ENCODE measurements around the gene RHOC.
A peak's percentile ranks its signal among the peaks of the same experiment; 100 is the strongest.

The RHOC gene

DNA sequence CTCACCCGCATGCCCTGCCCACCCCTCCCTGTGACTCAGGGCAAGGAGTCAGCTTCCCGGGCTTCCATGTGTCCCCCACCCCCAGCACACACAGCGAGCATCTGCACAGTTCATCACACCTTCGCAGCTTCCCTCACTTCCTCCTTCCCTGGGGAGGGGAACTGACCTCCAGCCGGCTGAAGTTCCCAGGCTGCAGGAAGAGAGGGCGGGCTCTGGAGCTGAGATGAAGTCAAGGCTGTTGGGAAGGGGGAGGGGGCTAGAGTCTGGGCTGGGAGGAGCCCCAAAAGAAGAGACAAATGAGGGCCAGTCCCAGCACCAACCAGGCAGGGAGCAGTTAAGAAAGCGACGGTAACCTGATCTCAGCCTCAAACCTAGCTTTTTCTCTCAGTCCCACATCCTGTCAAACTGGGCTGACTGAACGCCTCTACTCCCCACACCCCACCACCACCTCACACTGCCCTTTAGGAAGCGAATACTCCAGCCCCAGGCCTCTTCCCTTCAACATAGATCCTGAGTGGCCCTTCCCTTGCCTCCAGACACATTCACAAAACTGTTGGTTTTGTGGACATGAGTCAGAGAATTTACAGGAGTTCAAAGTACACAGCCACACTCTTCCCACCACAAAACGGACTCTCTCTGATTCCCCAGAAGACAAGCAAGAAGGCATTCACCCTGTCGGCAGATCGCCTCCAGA lies 1.8 kb downstream of the RHOC start:
- TF ChIP-seq, protein P1, sequence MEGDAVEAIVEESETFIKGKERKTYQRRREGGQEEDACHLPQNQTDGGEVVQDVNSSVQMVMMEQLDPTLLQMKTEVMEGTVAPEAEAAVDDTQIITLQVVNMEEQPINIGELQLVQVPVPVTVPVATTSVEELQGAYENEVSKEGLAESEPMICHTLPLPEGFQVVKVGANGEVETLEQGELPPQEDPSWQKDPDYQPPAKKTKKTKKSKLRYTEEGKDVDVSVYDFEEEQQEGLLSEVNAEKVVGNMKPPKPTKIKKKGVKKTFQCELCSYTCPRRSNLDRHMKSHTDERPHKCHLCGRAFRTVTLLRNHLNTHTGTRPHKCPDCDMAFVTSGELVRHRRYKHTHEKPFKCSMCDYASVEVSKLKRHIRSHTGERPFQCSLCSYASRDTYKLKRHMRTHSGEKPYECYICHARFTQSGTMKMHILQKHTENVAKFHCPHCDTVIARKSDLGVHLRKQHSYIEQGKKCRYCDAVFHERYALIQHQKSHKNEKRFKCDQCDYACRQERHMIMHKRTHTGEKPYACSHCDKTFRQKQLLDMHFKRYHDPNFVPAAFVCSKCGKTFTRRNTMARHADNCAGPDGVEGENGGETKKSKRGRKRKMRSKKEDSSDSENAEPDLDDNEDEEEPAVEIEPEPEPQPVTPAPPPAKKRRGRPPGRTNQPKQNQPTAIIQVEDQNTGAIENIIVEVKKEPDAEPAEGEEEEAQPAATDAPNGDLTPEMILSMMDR (IDR thresholded peaks at IDR 0.05; ENCODE audit: borderline replicate concordance, insufficient read depth, low read depth, low read length) = no peak

DNA sequence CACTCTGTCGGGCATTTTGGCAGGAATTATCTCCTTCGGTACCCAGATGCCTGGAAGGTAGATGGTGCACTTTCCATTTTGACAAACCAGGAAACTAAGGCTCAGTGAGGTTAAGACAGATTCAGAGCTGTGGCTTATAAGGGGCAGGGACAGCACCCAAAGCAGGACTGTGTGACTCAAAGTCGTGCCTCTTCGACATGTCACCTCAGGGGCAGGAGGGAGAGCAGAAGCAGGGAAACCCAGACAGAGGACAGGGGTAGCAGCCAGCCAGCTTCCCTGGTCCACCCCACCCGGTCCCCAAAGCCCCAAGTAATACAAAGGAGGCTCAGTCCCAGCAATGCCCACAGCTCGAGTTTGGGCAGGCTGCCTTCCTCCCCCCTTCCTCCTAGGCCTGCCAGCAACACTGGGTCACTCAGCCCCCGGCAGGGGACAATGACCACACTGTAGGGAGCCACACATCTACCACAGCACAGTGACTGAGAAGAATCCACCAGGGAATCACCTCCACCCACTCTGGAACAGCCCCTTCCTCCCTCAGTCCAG lies 2.5 kb downstream of the RHOC start:
- peak overlapping the region; percentile 84 for H3K4me3 ChIP-seq (ENCODE audit: low read depth, low read length)

More for the DNA sequence above, 1.8 kb downstream of the RHOC start:
- H3K4me3 ChIP-seq (ENCODE audit: low read depth, low read length) = peak overlapping the region; percentile 84

DNA sequence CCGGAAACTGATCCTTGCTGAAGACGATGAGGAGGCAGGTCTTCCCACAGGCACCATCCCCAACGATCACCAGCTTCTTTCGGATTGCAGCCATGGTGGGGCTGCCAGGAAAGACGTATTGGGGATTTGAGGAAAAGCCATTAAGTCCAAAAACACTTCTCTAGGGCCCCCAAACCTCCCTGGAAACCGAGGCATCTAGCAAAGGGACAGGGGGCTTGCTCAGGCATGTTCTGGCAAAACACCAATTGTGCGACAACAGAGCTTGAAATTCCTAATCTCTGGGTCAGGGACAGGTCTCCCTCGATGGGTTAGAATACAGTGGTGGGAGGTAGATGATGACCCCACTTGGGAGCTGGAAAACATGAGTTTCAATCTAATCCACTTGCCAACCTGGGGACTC lies 3.2 kb downstream of the RHOC start:
- H3K4me3 ChIP-seq (ENCODE audit: low read depth, low read length) = no peak overlapping the region
- TF ChIP-seq, protein P1 (IDR thresholded peaks at IDR 0.05; ENCODE audit: borderline replicate concordance, insufficient read depth, low read depth, low read length) = no peak

More for the DNA sequence above, 2.5 kb downstream of the RHOC start:
- TF ChIP-seq, protein P1 (IDR thresholded peaks at IDR 0.05; ENCODE audit: borderline replicate concordance, insufficient read depth, low read depth, low read length) = no peak

DNA sequence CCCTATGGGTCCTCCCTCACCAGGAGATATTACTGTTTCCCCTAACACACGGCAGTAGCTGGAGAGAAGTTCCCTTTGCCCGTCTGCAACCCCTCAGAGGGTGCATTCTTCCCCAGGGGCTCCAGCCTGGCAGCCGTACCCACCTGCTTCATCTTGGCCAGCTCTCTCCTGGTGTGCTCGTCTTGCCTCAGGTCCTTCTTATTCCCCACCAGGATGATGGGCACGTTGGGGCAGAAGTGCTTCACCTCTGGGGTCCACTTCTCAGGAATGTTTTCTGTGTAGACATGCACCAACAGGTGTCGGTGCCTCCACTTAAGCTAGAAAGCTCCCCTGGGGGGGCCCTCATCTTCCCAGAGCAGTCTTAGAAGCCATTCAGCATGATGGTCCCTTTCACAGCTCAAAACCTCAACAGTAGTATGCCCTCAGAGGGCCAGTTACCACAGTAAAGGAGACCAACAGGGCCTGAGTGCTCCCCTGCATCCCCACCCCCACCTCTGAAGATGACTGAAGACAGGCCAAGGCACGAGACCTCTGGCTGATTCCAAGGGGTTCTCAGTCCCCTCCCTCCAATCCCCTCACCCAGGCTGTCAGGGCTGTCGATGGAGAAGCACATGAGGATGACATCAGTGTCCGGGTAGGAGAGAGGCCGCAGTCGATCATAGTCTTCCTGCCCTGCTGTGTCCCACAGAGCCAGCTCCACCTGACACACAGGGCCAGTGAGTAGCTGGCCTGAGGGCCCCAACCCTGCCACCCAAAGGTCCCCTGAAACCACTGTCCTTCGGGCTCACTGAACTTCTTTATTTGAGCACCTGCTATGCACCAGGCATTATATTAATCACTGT lies 4.3 kb downstream of the RHOC start:
- TF ChIP-seq, protein P1 (IDR thresholded peaks at IDR 0.05; ENCODE audit: borderline replicate concordance, insufficient read depth, low read depth, low read length) = no peak
- no peak overlapping the region for H3K4me3 ChIP-seq (ENCODE audit: low read depth, low read length)

DNA sequence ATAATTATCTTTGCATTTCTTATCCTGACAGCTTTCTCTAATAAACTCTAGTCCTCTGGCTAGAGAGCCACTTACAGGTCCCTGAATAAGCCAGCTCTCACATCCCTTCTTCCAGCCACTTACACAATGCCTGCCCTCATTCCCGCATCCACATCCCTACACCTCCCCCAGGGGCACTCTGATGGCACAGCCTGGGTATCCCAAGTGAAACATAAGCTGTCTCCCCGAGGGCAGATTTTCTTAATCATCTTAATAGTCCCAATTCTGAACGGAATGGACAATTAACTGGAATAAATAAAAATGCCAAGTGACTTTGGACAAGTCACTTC lies 4.9 kb downstream of the RHOC start:
- H3K4me3 ChIP-seq (ENCODE audit: low read depth, low read length) = no peak overlapping the region
- TF ChIP-seq, protein P1 (IDR thresholded peaks at IDR 0.05; ENCODE audit: borderline replicate concordance, insufficient read depth, low read depth, low read length) = no peak

DNA sequence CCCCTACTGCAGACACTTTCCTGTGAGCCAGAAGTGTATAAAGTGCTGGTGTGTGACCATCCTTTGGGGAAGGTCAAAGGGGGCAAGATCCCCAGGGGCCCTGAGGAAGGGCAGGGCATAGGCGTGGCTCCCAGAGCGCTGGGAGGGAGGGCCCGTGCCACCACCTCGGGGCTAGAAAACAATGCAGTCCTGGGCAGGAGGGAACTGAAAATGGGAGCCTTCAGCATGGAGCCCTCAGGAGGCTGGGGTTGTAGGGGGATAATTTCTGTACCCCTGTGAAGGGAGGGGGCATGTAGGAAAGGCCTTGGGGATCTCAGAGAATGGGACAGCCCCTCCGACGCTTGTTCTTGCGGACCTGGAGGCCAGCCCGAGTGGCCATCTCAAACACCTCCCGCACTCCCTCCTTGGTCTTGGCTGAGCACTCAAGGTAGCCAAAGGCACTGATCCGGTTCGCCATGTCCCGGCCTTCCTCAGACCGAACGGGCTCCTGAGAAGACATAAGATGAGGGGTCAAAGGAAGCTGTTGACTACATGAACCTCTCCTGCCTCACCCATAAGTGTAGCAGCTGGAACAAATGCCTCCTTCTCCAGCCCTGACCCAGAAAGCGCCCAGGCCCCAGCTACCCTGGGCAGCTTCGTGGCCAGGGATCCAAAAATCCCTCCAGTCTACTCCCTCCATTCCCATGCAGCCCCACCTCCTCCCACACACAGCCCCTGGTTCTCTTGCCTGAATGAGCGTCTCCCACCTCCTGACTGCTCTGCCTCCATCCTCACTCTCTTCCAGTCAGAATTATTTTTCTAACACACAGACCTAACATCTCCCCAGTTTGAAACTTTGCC lies 5.5 kb downstream of the RHOC start:
- no peak overlapping the region for H3K4me3 ChIP-seq (ENCODE audit: low read depth, low read length)
- TF ChIP-seq, protein P1 (IDR thresholded peaks at IDR 0.05; ENCODE audit: borderline replicate concordance, insufficient read depth, low read depth, low read length) = no peak

Measured in GM12875 (cell line).